ENCODE data around the gene CCDC88C. TPM values are rescaled to one million over a fixed set of nuclear protein-coding genes. Genes with fewer than 3 reads are reported as not detected.

Gene CCDC88C
- total RNA-seq, 1 donor = 0.36 TPM

DNA sequence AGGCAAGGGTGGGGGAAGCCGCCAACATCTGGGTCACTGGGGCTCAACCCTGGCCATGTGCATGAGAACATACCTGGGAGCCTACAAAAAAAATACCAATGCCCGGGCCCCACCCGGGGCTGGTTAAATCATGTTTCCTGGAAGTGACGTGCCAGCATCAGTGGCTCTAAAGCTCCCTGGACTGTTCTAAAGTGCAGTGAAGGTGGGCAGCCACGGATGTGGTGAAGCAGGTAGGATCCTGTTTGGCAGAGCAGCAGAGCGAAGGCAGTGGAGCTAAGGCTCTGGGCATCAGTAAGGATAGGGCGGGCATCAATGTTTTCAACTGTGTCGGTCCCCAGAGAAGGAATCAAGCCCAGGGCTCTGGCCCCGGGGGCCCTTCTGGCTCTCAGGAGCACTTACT, 172.6 kb downstream of the CCDC88C start:
- H3K27ac ChIP-seq (ENCODE audit: low read depth, low read length) = peak overlapping the region; percentile 92
- H3K9me3 ChIP-seq (ENCODE audit: low read depth, low read length) = no peaks in the 10 kb centered on the region
- peak overlapping the region; percentile 78 for H2AFZ ChIP-seq (ENCODE audit: low read length)
- peak overlapping the region; percentile 91 for H3K4me2 ChIP-seq (ENCODE audit: insufficient read depth, low read length)
- no peaks in the 10 kb centered on the region for H3K36me3 ChIP-seq (ENCODE audit: insufficient read depth, low read length)
- no peaks in the 10 kb centered on the region for H4K20me1 ChIP-seq (ENCODE audit: insufficient read depth, low read length)
- H3K4me3 ChIP-seq (ENCODE audit: insufficient read depth, low read length) = peak overlapping the region; percentile 67
- H3K4me1 ChIP-seq (ENCODE audit: insufficient read depth, low read length) = peaks cover 22% of the 10 kb centered on the region
- H3K79me2 ChIP-seq (ENCODE audit: insufficient read depth, low read length) = peaks cover 21% of the 10 kb centered on the region
- DNase-seq (ENCODE audit: insufficient read length, low spot score, missing footprints) = no peak
- TF ChIP-seq, protein P1, sequence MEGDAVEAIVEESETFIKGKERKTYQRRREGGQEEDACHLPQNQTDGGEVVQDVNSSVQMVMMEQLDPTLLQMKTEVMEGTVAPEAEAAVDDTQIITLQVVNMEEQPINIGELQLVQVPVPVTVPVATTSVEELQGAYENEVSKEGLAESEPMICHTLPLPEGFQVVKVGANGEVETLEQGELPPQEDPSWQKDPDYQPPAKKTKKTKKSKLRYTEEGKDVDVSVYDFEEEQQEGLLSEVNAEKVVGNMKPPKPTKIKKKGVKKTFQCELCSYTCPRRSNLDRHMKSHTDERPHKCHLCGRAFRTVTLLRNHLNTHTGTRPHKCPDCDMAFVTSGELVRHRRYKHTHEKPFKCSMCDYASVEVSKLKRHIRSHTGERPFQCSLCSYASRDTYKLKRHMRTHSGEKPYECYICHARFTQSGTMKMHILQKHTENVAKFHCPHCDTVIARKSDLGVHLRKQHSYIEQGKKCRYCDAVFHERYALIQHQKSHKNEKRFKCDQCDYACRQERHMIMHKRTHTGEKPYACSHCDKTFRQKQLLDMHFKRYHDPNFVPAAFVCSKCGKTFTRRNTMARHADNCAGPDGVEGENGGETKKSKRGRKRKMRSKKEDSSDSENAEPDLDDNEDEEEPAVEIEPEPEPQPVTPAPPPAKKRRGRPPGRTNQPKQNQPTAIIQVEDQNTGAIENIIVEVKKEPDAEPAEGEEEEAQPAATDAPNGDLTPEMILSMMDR (IDR thresholded peaks at IDR 0.05; ENCODE audit: extremely low read depth, low read depth, low read length) = no peak
- H3K27me3 ChIP-seq (ENCODE audit: insufficient read depth, low read length) = no peaks in the 10 kb centered on the region

DNA sequence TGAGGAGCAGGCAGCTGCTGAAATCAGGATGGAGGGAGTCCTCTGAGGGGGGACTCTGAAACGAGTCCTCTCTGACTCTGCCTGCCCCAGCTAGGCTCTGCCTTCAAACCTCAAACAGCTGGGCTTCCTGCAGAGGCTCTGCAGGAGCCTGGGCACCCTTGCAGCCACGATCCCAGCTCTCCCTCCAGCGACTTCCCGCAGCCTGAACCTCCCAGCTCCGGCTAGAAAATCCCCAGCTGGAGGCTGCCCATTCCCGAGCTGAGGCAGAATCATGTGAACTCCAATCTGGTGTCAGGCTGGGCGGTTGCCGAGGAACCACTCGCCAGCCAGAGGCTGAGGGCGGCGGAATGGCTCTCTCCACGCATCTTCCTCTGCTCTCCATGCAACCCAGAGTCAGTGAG, 173.1 kb downstream of the CCDC88C start, which contains the start of gene GPR68:
Gene GPR68, minus strand, starts transcription at position 204 of the 401 bp plus-strand sequence. CDS start 9,654 bp downstream, outside the sequence.
- TF ChIP-seq, protein P1 (IDR thresholded peaks at IDR 0.05; ENCODE audit: extremely low read depth, low read depth, low read length) = no peak
- peaks cover 22% of the 10 kb centered on the region for H3K4me1 ChIP-seq (ENCODE audit: insufficient read depth, low read length)
- no peaks in the 10 kb centered on the region for H4K20me1 ChIP-seq (ENCODE audit: insufficient read depth, low read length)
- no peaks in the 10 kb centered on the region for H3K36me3 ChIP-seq (ENCODE audit: insufficient read depth, low read length)
- DNase-seq (ENCODE audit: insufficient read length, low spot score, missing footprints) = peak; percentile 92
- H3K4me3 ChIP-seq (ENCODE audit: insufficient read depth, low read length) = peak within 1 kb of the TSS; percentile 67
- no peaks in the 10 kb centered on the region for H3K27me3 ChIP-seq (ENCODE audit: insufficient read depth, low read length)
- no peaks in the 10 kb centered on the region for H3K9me3 ChIP-seq (ENCODE audit: low read depth, low read length)
- H3K27ac ChIP-seq (ENCODE audit: low read depth, low read length) = peak within 1 kb of the TSS; percentile 92
- H3K79me2 ChIP-seq (ENCODE audit: insufficient read depth, low read length) = peaks cover 24% of the 10 kb centered on the region
- peak within 1 kb of the TSS; percentile 91 for H3K4me2 ChIP-seq (ENCODE audit: insufficient read depth, low read length)
- H2AFZ ChIP-seq (ENCODE audit: low read length) = peak within 1 kb of the TSS; percentile 78

DNA sequence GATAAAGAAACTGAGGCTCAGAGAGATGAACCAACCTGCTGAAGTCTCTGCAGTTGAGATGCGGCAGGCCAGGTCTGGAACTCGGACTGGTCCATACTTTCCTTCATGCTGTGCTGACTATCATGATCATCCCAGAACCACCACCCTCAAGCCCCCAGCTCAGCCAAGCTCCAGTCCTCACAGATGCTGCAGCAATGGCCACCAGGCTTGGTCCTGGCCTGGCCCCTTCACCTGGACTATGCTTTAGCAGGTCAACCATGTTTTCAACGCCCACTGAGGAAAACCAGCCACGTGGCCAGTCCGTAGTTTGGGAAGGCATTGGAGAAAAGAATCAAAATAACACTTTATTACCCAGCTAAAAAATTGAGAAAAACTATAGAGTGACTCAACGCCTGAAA, 174.5 kb downstream of the CCDC88C start:
- TF ChIP-seq, protein P1 (IDR thresholded peaks at IDR 0.05; ENCODE audit: extremely low read depth, low read depth, low read length) = no peak
- H3K9me3 ChIP-seq (ENCODE audit: low read depth, low read length) = no peaks in the 10 kb centered on the region
- no peak for DNase-seq (ENCODE audit: insufficient read length, low spot score, missing footprints)
- H3K4me3 ChIP-seq (ENCODE audit: insufficient read depth, low read length) = peak overlapping the region; percentile 55
- peaks cover 22% of the 10 kb centered on the region for H3K4me1 ChIP-seq (ENCODE audit: insufficient read depth, low read length)
- H3K27ac ChIP-seq (ENCODE audit: low read depth, low read length) = peak overlapping the region; percentile 92
- peaks cover 34% of the 10 kb centered on the region for H3K79me2 ChIP-seq (ENCODE audit: insufficient read depth, low read length)
- H3K27me3 ChIP-seq (ENCODE audit: insufficient read depth, low read length) = no peaks in the 10 kb centered on the region
- H3K36me3 ChIP-seq (ENCODE audit: insufficient read depth, low read length) = no peaks in the 10 kb centered on the region
- peak overlapping the region; percentile 91 for H3K4me2 ChIP-seq (ENCODE audit: insufficient read depth, low read length)
- no peaks in the 10 kb centered on the region for H4K20me1 ChIP-seq (ENCODE audit: insufficient read depth, low read length)
- H2AFZ ChIP-seq (ENCODE audit: low read length) = peak overlapping the region; percentile 68

DNA sequence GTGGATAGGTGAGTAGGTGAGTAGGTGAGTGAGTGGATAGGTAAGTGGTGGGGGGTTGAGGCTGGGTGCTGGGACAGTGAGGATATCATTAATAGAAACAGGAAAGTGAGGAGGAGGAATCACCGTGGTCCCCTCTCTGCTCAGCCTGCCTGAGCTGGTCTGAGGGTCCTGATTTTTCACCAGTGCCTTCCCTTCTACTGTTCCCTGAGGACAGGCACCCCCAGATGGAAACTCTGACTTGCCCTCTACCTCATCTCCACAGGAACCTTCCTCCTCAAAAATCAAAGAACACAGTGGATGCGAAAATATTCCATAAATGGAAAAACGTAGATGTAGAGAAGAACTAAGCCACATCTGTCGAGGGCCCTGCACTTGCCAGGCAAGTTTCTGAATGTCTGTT, 175.0 kb downstream of the CCDC88C start:
- H3K27me3 ChIP-seq (ENCODE audit: insufficient read depth, low read length) = no peaks in the 10 kb centered on the region
- H3K4me2 ChIP-seq (ENCODE audit: insufficient read depth, low read length) = peak overlapping the region; percentile 91
- H3K9me3 ChIP-seq (ENCODE audit: low read depth, low read length) = no peaks in the 10 kb centered on the region
- peak overlapping the region; percentile 92 for H3K27ac ChIP-seq (ENCODE audit: low read depth, low read length)
- H2AFZ ChIP-seq (ENCODE audit: low read length) = no peak overlapping the region
- TF ChIP-seq, protein P1 (IDR thresholded peaks at IDR 0.05; ENCODE audit: extremely low read depth, low read depth, low read length) = no peak
- H4K20me1 ChIP-seq (ENCODE audit: insufficient read depth, low read length) = no peaks in the 10 kb centered on the region
- H3K79me2 ChIP-seq (ENCODE audit: insufficient read depth, low read length) = peaks cover 38% of the 10 kb centered on the region
- peak overlapping the region; percentile 55 for H3K4me3 ChIP-seq (ENCODE audit: insufficient read depth, low read length)
- peaks cover 22% of the 10 kb centered on the region for H3K4me1 ChIP-seq (ENCODE audit: insufficient read depth, low read length)
- no peak for DNase-seq (ENCODE audit: insufficient read length, low spot score, missing footprints)
- H3K36me3 ChIP-seq (ENCODE audit: insufficient read depth, low read length) = no peaks in the 10 kb centered on the region

Measured in osteoblast (primary cell).